CD14-positive monocyte (primary cell): ENCODE results near the gene GPSM1. TPM values are rescaled to one million over a fixed set of nuclear protein-coding genes. Genes with fewer than 3 reads are reported as not detected.
"Not testable (repeated sequence)": the region's sequence is repeated elsewhere in the genome, so short reads cannot be mapped to it uniquely, and the experiment has no call there.

Experiments
- DNase-seq, 3 donors: peaks; one replicate each; pipeline ENCODE4 v3.0.0-alpha.2; 2011 to 2022
- H2AFZ ChIP-seq: 2 replicates; pipeline ENCODE4 v1.6.0; 2012; ENCODE audit warnings: mild to moderate bottlenecking, low read depth, low read length, inconsistent platforms; ENCODE audit not compliant: insufficient read depth, poor library complexity, severe bottlenecking
- H3K27ac ChIP-seq, 2 donors: 1 replicate in 1 of 2; 2 replicates in 1 of 2; pipeline ENCODE4 v1.5.1; 2012 to 2013; ENCODE audit warnings: low read length in 2 of 2, control low read depth in 1 of 2, inconsistent platforms in 1 of 2, low read depth in 1 of 2, mild to moderate bottlenecking in 1 of 2
- H3K27me3 ChIP-seq, 2 donors: one replicate each; pipeline versions ENCODE4 v1.6.0 to v1.6.1; 2011 to 2013; ENCODE audit warnings: low read length in 2 of 2; ENCODE audit not compliant: control insufficient read depth in 2 of 2, insufficient read depth in 2 of 2
- H3K36me3 ChIP-seq, 2 donors: replicated peaks in 1 of 2; 1 replicate in 1 of 2; 2 replicates in 1 of 2; pipeline versions ENCODE4 v1.5.1 to v1.6.1; 2012 to 2013; ENCODE audit warnings: low read length in 2 of 2, control low read depth in 1 of 2, inconsistent platforms in 1 of 2, mild to moderate bottlenecking in 1 of 2; ENCODE audit not compliant: insufficient read depth in 2 of 2, control insufficient read depth in 1 of 2
- H3K4me1 ChIP-seq, 2 donors: 1 replicate in 1 of 2; 2 replicates in 1 of 2; pipeline versions ENCODE4 v1.5.1 to v1.6.1; 2012 to 2013; ENCODE audit warnings: low read length in 2 of 2, control low read depth in 1 of 2, inconsistent platforms in 1 of 2, mild to moderate bottlenecking in 1 of 2, moderate library complexity in 1 of 2; ENCODE audit not compliant: insufficient read depth in 2 of 2, control insufficient read depth in 1 of 2
- H3K4me2 ChIP-seq: replicated peaks from 2 replicates; pipeline ENCODE3; 2012; ENCODE audit warnings: low read length, moderate library complexity, mild to moderate bottlenecking; ENCODE audit not compliant: poor library complexity, severe bottlenecking; ENCODE audit errors: extremely low read depth
- H3K4me3 ChIP-seq, 3 experiments: fragments of 200-600 bp in 1 of 3; sonication (generic) in 1 of 3; replicated peaks in 1 of 3; 1 replicate in 2 of 3; 2 replicates in 1 of 3; pipeline ENCODE4 v1.5.1; 2011 to 2013; ENCODE audit warnings: low read length in 3 of 3, mild to moderate bottlenecking in 3 of 3, control low read depth in 2 of 3, low read depth in 2 of 3, inconsistent platforms in 1 of 3, moderate library complexity in 1 of 3
- H3K79me2 ChIP-seq: 2 replicates; pipeline ENCODE4 v1.6.0; 2012; ENCODE audit warnings: mild to moderate bottlenecking, control low read depth, inconsistent platforms, low read length, moderate library complexity; ENCODE audit not compliant: insufficient read depth
- H3K9ac ChIP-seq: 2 replicates; pipeline ENCODE4 v1.6.0; 2017; ENCODE audit warnings: low read length, mild to moderate bottlenecking; ENCODE audit not compliant: insufficient read depth, poor library complexity, severe bottlenecking
- H3K9me3 ChIP-seq, 2 donors: replicated peaks in 1 of 2; 1 replicate in 1 of 2; 2 replicates in 1 of 2; pipeline versions ENCODE4 v1.5.1 to v1.6.1; 2012 to 2013; ENCODE audit warnings: low read length in 2 of 2, control low read depth in 1 of 2; ENCODE audit not compliant: control insufficient read depth in 1 of 2, insufficient read depth in 1 of 2
- H4K20me1 ChIP-seq: 2 replicates; pipeline ENCODE4 v1.6.0; 2012; ENCODE audit warnings: mild to moderate bottlenecking, low read length, control low read depth, moderate library complexity; ENCODE audit not compliant: insufficient read depth
- H3K27ac Mint-ChIP-seq, 7 donors: one replicate each; pipeline ENCODE4 v1.8.0; 2020; ENCODE audit warnings: mild to moderate bottlenecking in 7 of 7, mixed read lengths in 7 of 7, moderate library complexity in 6 of 7, inconsistent platforms in 2 of 7
- H3K27me3 Mint-ChIP-seq, 3 donors: one replicate each; pipeline ENCODE4 v1.8.0; 2021 to 2022; ENCODE audit warnings: low read depth in 3 of 3, mild to moderate bottlenecking in 3 of 3, mixed read lengths in 3 of 3, moderate library complexity in 3 of 3, inconsistent platforms in 1 of 3
- H3K36me3 Mint-ChIP-seq, 2 donors: one replicate each; pipeline ENCODE4 v1.8.0; 2020; ENCODE audit warnings: mixed read lengths in 2 of 2, inconsistent platforms in 1 of 2, mild to moderate bottlenecking in 1 of 2
- H3K4me1 Mint-ChIP-seq: one replicate; pipeline ENCODE4 v1.8.0; 2020; ENCODE audit warnings: mild to moderate bottlenecking, mixed read lengths
- H3K4me3 Mint-ChIP-seq, 2 donors: one replicate each; pipeline ENCODE4 v1.8.0; 2020; ENCODE audit warnings: mild to moderate bottlenecking in 2 of 2, mixed read lengths in 2 of 2, moderate library complexity in 1 of 2
- H3K9me3 Mint-ChIP-seq, 7 donors: one replicate each; pipeline ENCODE4 v1.8.0; 2020 to 2022; ENCODE audit warnings: mixed read lengths in 7 of 7, mild to moderate bottlenecking in 6 of 7, moderate library complexity in 6 of 7, inconsistent platforms in 2 of 7
- CTCF ChIP-seq: fragments of 200-600 bp; IDR thresholded peaks from one replicate; pipeline ENCODE4 v1.8.0; 2022; ENCODE audit warnings: antibody characterized with exemption, mild to moderate bottlenecking
- WGBS: methylation state at CpG from one replicate; pipeline ENCODE4 v1.1.5; 2013; ENCODE audit warnings: missing lambda C conversion rate; ENCODE audit not compliant: insufficient coverage; 5-methylcytosine and 5-hydroxymethylcytosine counted together
- intact Hi-C, 2 donors: fragments of 100-400 bp; cut with micrococcal nuclease; formaldehyde crosslinking; loops; one replicate each; pipeline versions ENCODE4 v1.15.0 to v1.15.1; 2023
- polyA plus RNA-seq, 3 donors: library from polyadenylated mRNA; depleted of rRNA in 1 of 3; unstranded in 2 of 3; stranded (reverse) in 1 of 3; fragments of 300-500 nt in 2 of 3; fragments of >200 nt in 1 of 3; fragmentation: Illumina TruSeq in 2 of 3; gene quantifications; 1 replicate in 2 of 3; 2 replicates in 1 of 3; pipeline ENCODE4 v1.2.3, GENCODE V29; 2012 to 2021

GPSM1 gene
- polyA plus RNA-seq, 3 donors = 0.67 to 3.1 (median 0.73) TPM

DNA sequence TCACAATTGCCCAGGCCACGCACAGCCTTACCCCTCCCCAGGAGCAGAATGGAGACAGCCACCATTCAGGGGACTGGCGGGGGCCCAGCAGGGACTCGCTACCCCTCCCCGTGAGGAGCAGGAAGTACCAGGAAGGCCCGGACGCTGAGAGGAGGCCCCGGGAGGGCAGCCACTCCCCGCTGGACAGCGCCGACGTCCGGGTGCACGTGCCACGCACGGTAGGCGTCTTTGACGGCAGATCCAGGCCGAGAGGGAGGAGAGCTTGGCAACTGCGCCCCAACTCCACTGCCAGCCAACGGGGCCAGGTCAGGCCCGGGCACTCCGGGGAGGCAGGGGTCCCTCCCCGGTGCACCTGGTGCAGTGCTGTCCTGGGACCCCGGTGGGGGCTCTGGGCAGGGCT is 22.2 kb downstream of the GPSM1 start:
- Histone ChIP-seq H3K4me3 (no peak overlapping the region), H3K9me3 (no peaks in the 10 kb centered on the region), H3K36me3 (no peaks in the 10 kb centered on the region), H3K27ac (no peak overlapping the region), H3K4me2 (no peak overlapping the region), H3K4me1 (no peaks in the 10 kb centered on the region), H2AFZ (no peak overlapping the region), H4K20me1 (no peaks in the 10 kb centered on the region), H3K79me2 (no peaks in the 10 kb centered on the region), H3K9ac (no peak overlapping the region), H3K27me3 (no peaks in the 10 kb centered on the region)
- intact Hi-C loops = no loop called here
- H3K9me3 Mint-ChIP-seq = no peaks in the 10 kb centered on the region
- WGBS = 96% methylated on average over 24 of the region's 24 CpGs
- peaks cover 0 to 5% (median 1%) of the 10 kb centered on the region in 3 donors for H3K27me3 Mint-ChIP-seq
- TF ChIP-seq CTCF = no peak
- H3K4me1 Mint-ChIP-seq = no peaks in the 10 kb centered on the region
- no peak overlapping the region for H3K27ac Mint-ChIP-seq
- no peaks in the 10 kb centered on the region for H3K36me3 Mint-ChIP-seq
- DNase-seq = no peak
- no peak overlapping the region for H3K4me3 Mint-ChIP-seq

- Histone ChIP-seq H3K4me2 (no peak overlapping the region), H3K4me3 (no peak overlapping the region), H3K9ac (no peak overlapping the region), H3K4me1 (no peaks in the 10 kb centered on the region), H3K9me3 (no peaks in the 10 kb centered on the region), H3K27ac (no peak overlapping the region), H3K36me3 (no peaks in the 10 kb centered on the region), H3K27me3 (no peaks in the 10 kb centered on the region), H4K20me1 (no peaks in the 10 kb centered on the region), H3K79me2 (no peaks in the 10 kb centered on the region), H2AFZ (no peak overlapping the region)
- WGBS = 91% methylated on average over 11 of the region's 11 CpGs
- Mint-ChIP-seq H3K4me3 (no peak overlapping the region), H3K27ac (no peak overlapping the region), H3K9me3 (no peaks in the 10 kb centered on the region), H3K4me1 (no peaks in the 10 kb centered on the region), H3K36me3 (no peaks in the 10 kb centered on the region), H3K27me3 (peaks cover 0 to 5% (median 1%) of the 10 kb centered on the region in 3 donors)
- intact Hi-C loops = no loop called here
- TF ChIP-seq CTCF = no peak
- DNase-seq = no peak
Observed at GRCh38 chr9:136351252-136351800, 24.0 kb downstream of the GPSM1 start.

DNA sequence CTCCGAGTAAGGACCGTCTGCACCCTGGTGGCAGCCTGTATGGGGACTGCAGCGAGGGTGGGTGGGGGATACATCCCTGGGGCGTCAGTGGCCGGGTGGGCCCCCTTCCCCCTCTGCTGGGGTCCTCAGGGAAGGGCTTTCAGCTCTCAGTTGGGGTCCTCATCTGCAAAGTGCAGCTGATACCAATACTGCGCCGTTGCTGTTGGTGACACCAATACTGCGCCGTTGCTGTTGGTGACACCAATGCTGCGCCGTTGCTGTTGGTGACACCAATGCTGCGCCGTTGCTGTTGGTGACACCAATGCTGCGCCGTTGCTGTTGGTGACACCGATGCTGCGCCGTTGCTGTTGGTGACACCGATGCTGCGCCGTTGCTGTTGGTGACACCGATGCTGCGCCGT is 24.5 kb downstream of the GPSM1 start:
- H3K27ac Mint-ChIP-seq, H4K20me1 ChIP-seq, H2AFZ ChIP-seq, H3K4me1 ChIP-seq, H3K36me3 Mint-ChIP-seq, intact Hi-C loops, H3K4me3 Mint-ChIP-seq, H3K79me2 ChIP-seq, H3K4me1 Mint-ChIP-seq, H3K9me3 Mint-ChIP-seq, DNase-seq, H3K4me3 ChIP-seq, H3K4me2 ChIP-seq, H3K27ac ChIP-seq, H3K27me3 ChIP-seq, H3K9me3 ChIP-seq, H3K27me3 Mint-ChIP-seq, H3K36me3 ChIP-seq, H3K9ac ChIP-seq: not testable (repeated sequence)
- WGBS = 96% methylated on average over 7 of the region's 24 CpGs
